ENCODE measurements around the gene AKR1E2.

The AKR1E2 gene

GRCh38 chr10:4887501-4887900 is 61.5 kb downstream of the AKR1E2 start:
- no peak overlapping the region for H3K9ac ChIP-seq (ENCODE audit: low read length)

DNA sequence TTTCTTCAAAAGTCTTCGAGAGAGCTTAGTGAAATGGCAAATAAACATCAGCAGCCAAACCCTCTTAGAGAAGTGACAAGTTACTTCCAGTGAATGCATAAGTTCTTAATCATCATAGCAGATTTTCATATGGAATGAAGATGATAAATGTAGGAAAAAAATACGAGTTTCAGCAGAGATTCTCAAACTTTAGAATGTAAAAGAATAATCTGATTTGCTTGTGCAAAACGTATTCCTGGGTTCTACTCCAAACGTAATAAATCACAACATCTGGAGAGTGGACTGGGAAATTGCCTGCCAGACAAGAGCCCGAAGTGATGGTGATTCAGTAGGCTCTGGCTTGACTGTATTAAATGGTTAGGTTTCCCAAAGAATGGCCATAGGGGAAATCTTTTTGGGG is 62.2 kb downstream of the AKR1E2 start:
- Histone ChIP-seq H3K36me3 (ENCODE audit: control insufficient read depth, insufficient read depth, low read length) (no peaks in the 10 kb centered on the region), H3K27me3 (ENCODE audit: control insufficient read depth, insufficient read depth, low read length) (no peaks in the 10 kb centered on the region), H3K9me3 (ENCODE audit: control insufficient read depth, low read length) (no peaks in the 10 kb centered on the region)

More at GRCh38 chr10:4887501-4887900, 61.5 kb downstream of the AKR1E2 start:
- Histone ChIP-seq H3K4me1 (ENCODE audit: control insufficient read depth, insufficient read depth, low read length) (no peaks in the 10 kb centered on the region), H3K9me3 (ENCODE audit: control insufficient read depth, low read length) (no peaks in the 10 kb centered on the region), H3K36me3 (ENCODE audit: control insufficient read depth, insufficient read depth, low read length) (no peaks in the 10 kb centered on the region), H3K4me3 (ENCODE audit: low read length) (no peak overlapping the region), H3K27me3 (ENCODE audit: control insufficient read depth, insufficient read depth, low read length) (no peaks in the 10 kb centered on the region)

GRCh38 chr10:4889959-4890358 is 64.0 kb downstream of the AKR1E2 start:
- no peaks in the 10 kb centered on the region for H3K27me3 ChIP-seq (ENCODE audit: control insufficient read depth, insufficient read depth, low read length)
- H3K36me3 ChIP-seq (ENCODE audit: control insufficient read depth, insufficient read depth, low read length) = no peaks in the 10 kb centered on the region
- H3K9me3 ChIP-seq (ENCODE audit: control insufficient read depth, low read length) = no peaks in the 10 kb centered on the region
- no peak overlapping the region for H3K9ac ChIP-seq (ENCODE audit: low read length)
- H3K4me3 ChIP-seq (ENCODE audit: low read length) = no peak overlapping the region
- H3K4me1 ChIP-seq (ENCODE audit: control insufficient read depth, insufficient read depth, low read length) = no peaks in the 10 kb centered on the region

More for the DNA sequence above, 62.2 kb downstream of the AKR1E2 start:
- Histone ChIP-seq H3K4me1 (ENCODE audit: control insufficient read depth, insufficient read depth, low read length) (no peaks in the 10 kb centered on the region), H3K9ac (ENCODE audit: low read length) (no peak overlapping the region), H3K4me3 (ENCODE audit: low read length) (no peak overlapping the region)

GRCh38 chr10:4892681-4893080 is 66.7 kb downstream of the AKR1E2 start:
- Histone ChIP-seq H3K36me3 (ENCODE audit: control insufficient read depth, insufficient read depth, low read length) (no peaks in the 10 kb centered on the region), H3K4me3 (ENCODE audit: low read length) (no peak overlapping the region), H3K9me3 (ENCODE audit: control insufficient read depth, low read length) (no peaks in the 10 kb centered on the region)

GRCh38 chr10:4894335-4894734 is 68.3 kb downstream of the AKR1E2 start:
- Histone ChIP-seq H3K4me3 (ENCODE audit: low read length) (no peak overlapping the region), H3K9ac (ENCODE audit: low read length) (no peak overlapping the region), H3K27me3 (ENCODE audit: control insufficient read depth, insufficient read depth, low read length) (no peaks in the 10 kb centered on the region), H3K4me1 (ENCODE audit: control insufficient read depth, insufficient read depth, low read length) (no peaks in the 10 kb centered on the region), H3K9me3 (ENCODE audit: control insufficient read depth, low read length) (no peaks in the 10 kb centered on the region), H3K36me3 (ENCODE audit: control insufficient read depth, insufficient read depth, low read length) (no peaks in the 10 kb centered on the region)

More at GRCh38 chr10:4892681-4893080, 66.7 kb downstream of the AKR1E2 start:
- Histone ChIP-seq H3K9ac (ENCODE audit: low read length) (no peak overlapping the region), H3K4me1 (ENCODE audit: control insufficient read depth, insufficient read depth, low read length) (no peaks in the 10 kb centered on the region), H3K27me3 (ENCODE audit: control insufficient read depth, insufficient read depth, low read length) (no peaks in the 10 kb centered on the region)

Measured in mucosa of stomach (tissue), 1 donor.